Heart left ventricle (tissue), 13 donors: ENCODE measurements around the gene CORO1C.

ENCODE experiments used
- CTCF ChIP-seq, 12 donors: fragments of 200-600 bp; sonication (generic) in 4 of 12; IDR thresholded peaks; one replicate each; pipeline versions ENCODE4 v1.5.0 to v1.8.0; 2018 to 2022; ENCODE audit warnings: antibody characterized with exemption in 12 of 12, mild to moderate bottlenecking in 5 of 12
- POLR2A ChIP-seq, 2 donors: fragments of 450-650 bp; IDR thresholded peaks; one replicate each; pipeline ENCODE4 v1.6.1; 2017; ENCODE audit warnings: antibody characterized with exemption in 2 of 2, mild to moderate bottlenecking in 2 of 2, moderate library complexity in 2 of 2
- donor health status: ischemic (EF 13 %, LVEDD 7.1; RV severe dilation, severe dysfunction).
- donor health status: DM: no; HTN: yes; CAD: no.
- donor health status: DM: no; HTN: no; CAD: no.
- donor health status: ischemic (EF 25% LVEDD 6.9; RV normal size, moderate dysfunction).
- donor health status: ischemic (EF 25% LVEDD 5.7; RV mildly dilated, moderate dysfunction).
- donor health status: ischemic (EF 35%, LVEDD 5.7; RV mildly dilated, moderate dysfunction).
- donor health status: nonischemic (EF 11% LVEDD 7.7; RV severe dilation, severe dysfunction).
- donor health status: DM: yes; HTN: yes; CAD: no.
- donor health status: PGD.
- donor health status: ischemic (EF 29% LVEDD 5.4; RV normal size, mild dysfunction).
- donor health status: nonischemic (EF 23%, LVEDD 6.1; RV moderate dilation, normal function).

- TF ChIP-seq POLR2A (IDR thresholded peaks at IDR 0.05): no peak
- peak; percentile 91 to 100 (median 98) for TF ChIP-seq CTCF (IDR thresholded peaks at IDR 0.05)
Observed at GRCh38 chr12:108618079-108618952, 113.0 kb downstream of the CORO1C start.
